ENCODE data around the gene BNIPL. TPM values are rescaled to one million over a fixed set of nuclear protein-coding genes. Genes with fewer than 3 reads are reported as not detected.

BNIPL gene
- total RNA-seq (ENCODE audit: unreplicated experiment): 1.4 TPM
- long read RNA-seq: 0 reads

- no peak for TF ChIP-seq CTCF (IDR thresholded peaks at IDR 0.05; ENCODE audit: partially characterized antibody, unreplicated experiment)
- DNase-seq: no peak
- Mint-ChIP-seq H3K4me3 (ENCODE audit: unreplicated experiment) (no peak within 1 kb of the TSS), H3K27ac (ENCODE audit: unreplicated experiment) (no peak within 1 kb of the TSS), H3K4me1 (ENCODE audit: low read depth, unreplicated experiment) (no peaks in the 10 kb centered on the region), H3K36me3 (ENCODE audit: unreplicated experiment) (no peaks in the 10 kb centered on the region), H3K27me3 (ENCODE audit: unreplicated experiment) (no peaks in the 10 kb centered on the region), H3K9me3 (ENCODE audit: unreplicated experiment) (no peaks in the 10 kb centered on the region)
These were observed at the start of gene BNIPL for GRCh38 chr1:151036356-151036755. TSS of gene BNIPL (plus strand) at chr1:151036586. CDS start at chr1:151036726, 140 bp downstream.

- no peak for TF ChIP-seq CTCF (IDR thresholded peaks at IDR 0.05; ENCODE audit: partially characterized antibody, unreplicated experiment)
- Mint-ChIP-seq H3K4me3 (ENCODE audit: unreplicated experiment) (no peak overlapping the region), H3K4me1 (ENCODE audit: low read depth, unreplicated experiment) (no peaks in the 10 kb centered on the region), H3K27ac (ENCODE audit: unreplicated experiment) (no peak overlapping the region), H3K9me3 (ENCODE audit: unreplicated experiment) (peaks cover 2% of the 10 kb centered on the region), H3K36me3 (ENCODE audit: unreplicated experiment) (no peaks in the 10 kb centered on the region), H3K27me3 (ENCODE audit: unreplicated experiment) (peaks cover 3% of the 10 kb centered on the region)
- DNase-seq: no peak
These were observed 48.5 kb upstream of the BNIPL start for GRCh38 chr1:150987924-150988323.

- no peak for TF ChIP-seq CTCF (IDR thresholded peaks at IDR 0.05; ENCODE audit: partially characterized antibody, unreplicated experiment)
- Mint-ChIP-seq H3K9me3 (ENCODE audit: unreplicated experiment) (no peaks in the 10 kb centered on the region), H3K27me3 (ENCODE audit: unreplicated experiment) (peaks cover 2% of the 10 kb centered on the region), H3K36me3 (ENCODE audit: unreplicated experiment) (no peaks in the 10 kb centered on the region), H3K27ac (ENCODE audit: unreplicated experiment) (no peak overlapping the region), H3K4me1 (ENCODE audit: low read depth, unreplicated experiment) (peaks cover 4% of the 10 kb centered on the region), H3K4me3 (ENCODE audit: unreplicated experiment) (no peak overlapping the region)
- DNase-seq: no peak
These were observed 43.8 kb upstream of the BNIPL start for GRCh38 chr1:150992626-150993025.

- no peak overlapping the region for H3K27ac Mint-ChIP-seq (ENCODE audit: unreplicated experiment)
These were observed 42.1 kb upstream of the BNIPL start for GRCh38 chr1:150994248-150994647.

GRCh38 chr1:150995460-150995859, 40.9 kb upstream of the BNIPL start:
- Mint-ChIP-seq H3K4me1 (ENCODE audit: low read depth, unreplicated experiment) (peaks cover 4% of the 10 kb centered on the region), H3K27ac (ENCODE audit: unreplicated experiment) (no peak overlapping the region), H3K27me3 (ENCODE audit: unreplicated experiment) (peaks cover 2% of the 10 kb centered on the region), H3K9me3 (ENCODE audit: unreplicated experiment) (no peaks in the 10 kb centered on the region), H3K36me3 (ENCODE audit: unreplicated experiment) (no peaks in the 10 kb centered on the region), H3K4me3 (ENCODE audit: unreplicated experiment) (no peak overlapping the region)
- no peak for TF ChIP-seq CTCF (IDR thresholded peaks at IDR 0.05; ENCODE audit: partially characterized antibody, unreplicated experiment)
- DNase-seq: no peak

More at GRCh38 chr1:150994248-150994647, 42.1 kb upstream of the BNIPL start:
- peaks cover 2% of the 10 kb centered on the region for H3K27me3 Mint-ChIP-seq (ENCODE audit: unreplicated experiment)
- no peaks in the 10 kb centered on the region for H3K9me3 Mint-ChIP-seq (ENCODE audit: unreplicated experiment)
- peaks cover 4% of the 10 kb centered on the region for H3K4me1 Mint-ChIP-seq (ENCODE audit: low read depth, unreplicated experiment)
- no peak overlapping the region for H3K4me3 Mint-ChIP-seq (ENCODE audit: unreplicated experiment)
- no peak for DNase-seq
- TF ChIP-seq CTCF (IDR thresholded peaks at IDR 0.05; ENCODE audit: partially characterized antibody, unreplicated experiment): no peak
- H3K36me3 Mint-ChIP-seq (ENCODE audit: unreplicated experiment): no peaks in the 10 kb centered on the region
